ENCODE data around the gene RPS25.

DNA sequence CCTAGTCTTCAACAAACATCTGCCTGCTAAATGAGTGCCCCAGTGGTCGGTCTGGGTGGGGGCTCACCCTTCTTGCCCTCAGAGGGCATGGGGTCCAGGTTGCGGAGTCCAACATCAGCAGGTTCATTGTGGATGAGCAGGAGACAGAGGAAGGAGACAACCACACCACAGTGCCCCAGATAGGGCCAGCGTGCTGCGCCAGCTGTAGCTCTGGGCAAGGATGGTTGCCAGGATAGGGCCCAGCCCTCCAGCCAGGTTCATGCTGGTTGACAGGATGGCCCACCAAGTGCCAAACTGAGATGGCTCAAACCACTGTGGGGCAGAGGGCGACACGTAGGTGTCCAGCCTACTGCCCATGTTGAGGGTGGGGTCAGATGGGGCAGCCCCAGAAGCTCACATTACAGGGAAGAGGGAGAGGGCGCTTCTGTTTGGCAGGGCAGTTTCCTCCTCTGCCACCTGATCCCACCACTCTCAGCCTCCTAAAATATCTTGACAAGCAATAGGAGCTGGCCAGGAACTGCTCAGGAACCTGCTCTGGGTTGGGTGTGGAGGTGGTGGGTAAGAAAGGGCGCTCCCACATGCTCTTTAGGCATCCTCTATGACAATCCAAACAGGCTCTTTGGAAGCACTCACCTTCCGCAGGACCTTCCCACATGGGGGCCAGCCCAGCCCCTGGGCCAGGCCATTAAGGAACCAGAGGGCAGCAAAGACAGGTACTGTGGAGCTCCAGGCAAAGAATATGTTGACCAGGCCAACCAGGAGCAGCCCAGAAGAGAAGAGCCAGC is 9.6 kb upstream of the RPS25 start:
- no peak for TF ChIP-seq GLIS3 (CRISPR knock-in tag; IDR thresholded peaks at IDR 0.05)
- no peak for TF ChIP-seq OSR1 (CRISPR knock-in tag; IDR thresholded peaks at IDR 0.05)
- TF ChIP-seq, protein P1, sequence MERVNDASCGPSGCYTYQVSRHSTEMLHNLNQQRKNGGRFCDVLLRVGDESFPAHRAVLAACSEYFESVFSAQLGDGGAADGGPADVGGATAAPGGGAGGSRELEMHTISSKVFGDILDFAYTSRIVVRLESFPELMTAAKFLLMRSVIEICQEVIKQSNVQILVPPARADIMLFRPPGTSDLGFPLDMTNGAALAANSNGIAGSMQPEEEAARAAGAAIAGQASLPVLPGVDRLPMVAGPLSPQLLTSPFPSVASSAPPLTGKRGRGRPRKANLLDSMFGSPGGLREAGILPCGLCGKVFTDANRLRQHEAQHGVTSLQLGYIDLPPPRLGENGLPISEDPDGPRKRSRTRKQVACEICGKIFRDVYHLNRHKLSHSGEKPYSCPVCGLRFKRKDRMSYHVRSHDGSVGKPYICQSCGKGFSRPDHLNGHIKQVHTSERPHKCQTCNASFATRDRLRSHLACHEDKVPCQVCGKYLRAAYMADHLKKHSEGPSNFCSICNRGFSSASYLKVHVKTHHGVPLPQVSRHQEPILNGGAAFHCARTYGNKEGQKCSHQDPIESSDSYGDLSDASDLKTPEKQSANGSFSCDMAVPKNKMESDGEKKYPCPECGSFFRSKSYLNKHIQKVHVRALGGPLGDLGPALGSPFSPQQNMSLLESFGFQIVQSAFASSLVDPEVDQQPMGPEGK (CRISPR knock-in tag; IDR thresholded peaks at IDR 0.05; ENCODE audit: borderline replicate concordance) = no peak
- no peak for TF ChIP-seq ZNF565 (CRISPR knock-in tag; conservative IDR thresholded peaks at IDR 0.05; ENCODE audit: low read depth)
- TF ChIP-seq ESRRG (CRISPR knock-in tag; IDR thresholded peaks at IDR 0.05) = no peak
- TF ChIP-seq CSDC2 (CRISPR knock-in tag; IDR thresholded peaks at IDR 0.05) = no peak
- TF ChIP-seq, protein P2, sequence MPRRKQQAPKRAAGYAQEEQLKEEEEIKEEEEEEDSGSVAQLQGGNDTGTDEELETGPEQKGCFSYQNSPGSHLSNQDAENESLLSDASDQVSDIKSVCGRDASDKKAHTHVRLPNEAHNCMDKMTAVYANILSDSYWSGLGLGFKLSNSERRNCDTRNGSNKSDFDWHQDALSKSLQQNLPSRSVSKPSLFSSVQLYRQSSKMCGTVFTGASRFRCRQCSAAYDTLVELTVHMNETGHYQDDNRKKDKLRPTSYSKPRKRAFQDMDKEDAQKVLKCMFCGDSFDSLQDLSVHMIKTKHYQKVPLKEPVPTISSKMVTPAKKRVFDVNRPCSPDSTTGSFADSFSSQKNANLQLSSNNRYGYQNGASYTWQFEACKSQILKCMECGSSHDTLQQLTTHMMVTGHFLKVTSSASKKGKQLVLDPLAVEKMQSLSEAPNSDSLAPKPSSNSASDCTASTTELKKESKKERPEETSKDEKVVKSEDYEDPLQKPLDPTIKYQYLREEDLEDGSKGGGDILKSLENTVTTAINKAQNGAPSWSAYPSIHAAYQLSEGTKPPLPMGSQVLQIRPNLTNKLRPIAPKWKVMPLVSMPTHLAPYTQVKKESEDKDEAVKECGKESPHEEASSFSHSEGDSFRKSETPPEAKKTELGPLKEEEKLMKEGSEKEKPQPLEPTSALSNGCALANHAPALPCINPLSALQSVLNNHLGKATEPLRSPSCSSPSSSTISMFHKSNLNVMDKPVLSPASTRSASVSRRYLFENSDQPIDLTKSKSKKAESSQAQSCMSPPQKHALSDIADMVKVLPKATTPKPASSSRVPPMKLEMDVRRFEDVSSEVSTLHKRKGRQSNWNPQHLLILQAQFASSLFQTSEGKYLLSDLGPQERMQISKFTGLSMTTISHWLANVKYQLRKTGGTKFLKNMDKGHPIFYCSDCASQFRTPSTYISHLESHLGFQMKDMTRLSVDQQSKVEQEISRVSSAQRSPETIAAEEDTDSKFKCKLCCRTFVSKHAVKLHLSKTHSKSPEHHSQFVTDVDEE (CRISPR knock-in tag; IDR thresholded peaks at IDR 0.05) = no peak
- no peak for TF ChIP-seq ARNTL (CRISPR knock-in tag; IDR thresholded peaks at IDR 0.05; ENCODE audit: borderline replicate concordance, low read depth)
- TF ChIP-seq SNAI2 (CRISPR knock-in tag; IDR thresholded peaks at IDR 0.05) = no peak
- TF ChIP-seq, protein P3, sequence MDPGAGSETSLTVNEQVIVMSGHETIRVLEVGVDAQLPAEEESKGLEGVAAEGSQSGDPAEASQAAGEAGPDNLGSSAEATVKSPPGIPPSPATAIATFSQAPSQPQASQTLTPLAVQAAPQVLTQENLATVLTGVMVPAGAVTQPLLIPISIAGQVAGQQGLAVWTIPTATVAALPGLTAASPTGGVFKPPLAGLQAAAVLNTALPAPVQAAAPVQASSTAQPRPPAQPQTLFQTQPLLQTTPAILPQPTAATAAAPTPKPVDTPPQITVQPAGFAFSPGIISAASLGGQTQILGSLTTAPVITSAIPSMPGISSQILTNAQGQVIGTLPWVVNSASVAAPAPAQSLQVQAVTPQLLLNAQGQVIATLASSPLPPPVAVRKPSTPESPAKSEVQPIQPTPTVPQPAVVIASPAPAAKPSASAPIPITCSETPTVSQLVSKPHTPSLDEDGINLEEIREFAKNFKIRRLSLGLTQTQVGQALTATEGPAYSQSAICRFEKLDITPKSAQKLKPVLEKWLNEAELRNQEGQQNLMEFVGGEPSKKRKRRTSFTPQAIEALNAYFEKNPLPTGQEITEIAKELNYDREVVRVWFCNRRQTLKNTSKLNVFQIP (CRISPR knock-in tag; IDR thresholded peaks at IDR 0.05; ENCODE audit: borderline replicate concordance, low read depth) = no peak
- no peak for TF ChIP-seq ZC3H10 (CRISPR knock-in tag; IDR thresholded peaks at IDR 0.05)

Measured in SK-N-SH treated with all-trans-retinoic acid at 6 μM for 48 hours (cell line).